Measurements from ENCODE around the gene GRN. TPM values are rescaled to one million over a fixed set of nuclear protein-coding genes. Genes with fewer than 3 reads are reported as not detected.

Gene GRN
- 767 TPM for total RNA-seq

- peak; percentile 86 for ATAC-seq
These were observed at the start of gene GRN for GRCh38 chr17:44344939-44345453. TSS of gene GRN (plus strand) at chr17:44345302. CDS start at chr17:44349165, 3,863 bp downstream.

- peak; percentile 61 for ATAC-seq
These were observed 47.1 kb upstream of the GRN start for GRCh38 chr17:44297975-44298374.

- ATAC-seq: no peak
These were observed 40.5 kb upstream of the GRN start for GRCh38 chr17:44304651-44305050.

- ATAC-seq: peak; percentile 64
These were observed 37.5 kb upstream of the GRN start for GRCh38 chr17:44307387-44308186.

- ATAC-seq: peak; percentile 77
These were observed 36.7 kb upstream of the GRN start, which contains the start of gene RUNDC3A for GRCh38 chr17:44308320-44308818. TSS of gene RUNDC3A (plus strand) at chr17:44308601. CDS start at chr17:44308833, 232 bp downstream.

DNA sequence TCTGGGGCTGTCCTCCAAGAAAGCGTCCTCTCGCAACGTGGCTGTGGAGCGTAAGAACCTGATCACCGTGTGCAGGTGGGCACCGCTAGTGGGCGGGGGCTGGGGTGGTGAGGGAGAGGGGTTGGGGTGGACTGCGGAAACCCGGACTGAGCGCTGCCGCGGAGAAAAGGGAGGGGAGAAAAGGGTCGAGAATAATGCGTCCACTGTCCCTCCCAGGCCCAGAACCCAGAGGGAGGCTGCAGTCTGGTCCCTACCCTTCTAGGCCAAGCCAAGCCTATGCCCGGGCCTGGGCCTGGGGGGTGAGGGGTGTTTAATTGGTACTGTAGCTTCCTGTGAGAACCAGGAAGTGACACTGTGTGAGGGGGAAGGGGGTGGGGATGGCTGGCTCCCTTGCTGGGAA, 36.2 kb upstream of the GRN start:
- peak; percentile 21 for ATAC-seq

GRCh38 chr17:44309472-44309871, 35.6 kb upstream of the GRN start:
- peak; percentile 73 for ATAC-seq

DNA sequence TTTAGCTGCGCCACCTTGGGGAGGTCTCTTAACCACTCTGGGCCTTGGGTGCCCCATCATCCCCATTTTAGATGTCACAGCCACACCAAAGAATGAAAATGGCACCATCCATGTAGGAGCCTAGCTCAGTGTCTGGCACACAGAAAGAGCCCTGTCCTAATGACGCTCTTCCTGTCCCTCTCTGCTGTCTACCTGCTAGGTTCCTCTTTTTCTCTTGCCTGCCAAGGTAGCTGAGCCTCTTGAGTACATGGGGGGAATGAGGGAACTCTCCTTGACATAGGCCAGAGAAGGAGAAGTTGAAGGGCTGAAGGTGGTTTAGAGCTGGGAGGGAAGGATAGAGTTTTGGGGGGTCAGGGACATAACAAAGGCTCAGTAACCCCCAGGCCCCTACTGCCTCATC, 34.9 kb upstream of the GRN start:
- no peak for ATAC-seq

GRCh38 chr17:44310609-44311376, 34.3 kb upstream of the GRN start:
- ATAC-seq: no peak

DNA sequence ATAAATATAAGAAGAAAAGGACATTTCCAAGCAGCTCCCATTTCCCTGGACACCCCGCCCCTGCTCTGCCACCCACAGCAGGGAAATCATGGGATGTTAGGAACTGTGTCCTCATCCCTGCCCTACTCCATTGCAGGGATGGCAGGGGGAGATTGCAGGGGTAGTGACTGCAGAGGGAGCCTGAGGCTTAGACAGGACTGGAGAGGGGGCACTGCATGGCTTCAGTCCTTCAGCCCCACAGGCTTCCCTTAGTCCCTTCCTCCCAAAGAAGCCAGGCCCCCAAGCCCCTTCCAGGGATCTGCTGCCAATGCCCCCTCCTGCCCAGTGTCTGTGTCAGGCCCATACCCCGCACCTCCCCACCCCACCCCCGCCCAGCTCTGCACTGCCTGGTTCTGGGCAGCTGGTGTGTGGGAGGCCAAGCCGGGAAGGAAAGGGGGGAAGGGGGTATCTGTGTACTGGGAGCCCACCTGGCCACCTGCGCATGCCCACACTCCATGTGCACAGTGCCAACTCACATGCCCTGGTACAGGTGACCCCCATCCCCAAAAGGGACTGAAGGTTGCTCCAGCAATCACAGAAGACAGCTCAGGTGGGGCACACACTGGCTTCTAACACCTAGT, 33.4 kb upstream of the GRN start:
- no peak for ATAC-seq

GRCh38 chr17:44312396-44313104, 32.6 kb upstream of the GRN start:
- ATAC-seq: no peak

DNA sequence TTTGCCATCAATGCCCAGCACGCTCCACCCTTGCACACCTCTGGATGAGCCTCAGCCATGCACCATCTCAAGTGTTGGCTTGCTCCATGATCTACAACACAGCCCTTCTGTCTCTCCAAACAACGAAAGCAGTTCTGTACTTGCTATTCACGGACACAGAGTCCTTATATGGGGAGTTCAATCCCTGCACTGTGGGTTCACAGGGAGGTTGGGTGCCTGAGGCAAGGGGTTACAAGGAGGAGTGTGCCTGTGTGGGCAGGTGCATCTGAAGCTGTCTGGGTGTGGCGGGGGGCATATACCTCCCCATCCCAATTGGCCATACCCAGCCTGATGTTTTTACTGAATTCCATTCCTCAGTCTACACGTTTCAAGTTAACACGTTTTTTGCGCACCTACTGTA, 31.1 kb upstream of the GRN start:
- peak; percentile 9 for ATAC-seq

- no peak for ATAC-seq
These were observed 30.6 kb upstream of the GRN start for GRCh38 chr17:44314524-44314868.

DNA sequence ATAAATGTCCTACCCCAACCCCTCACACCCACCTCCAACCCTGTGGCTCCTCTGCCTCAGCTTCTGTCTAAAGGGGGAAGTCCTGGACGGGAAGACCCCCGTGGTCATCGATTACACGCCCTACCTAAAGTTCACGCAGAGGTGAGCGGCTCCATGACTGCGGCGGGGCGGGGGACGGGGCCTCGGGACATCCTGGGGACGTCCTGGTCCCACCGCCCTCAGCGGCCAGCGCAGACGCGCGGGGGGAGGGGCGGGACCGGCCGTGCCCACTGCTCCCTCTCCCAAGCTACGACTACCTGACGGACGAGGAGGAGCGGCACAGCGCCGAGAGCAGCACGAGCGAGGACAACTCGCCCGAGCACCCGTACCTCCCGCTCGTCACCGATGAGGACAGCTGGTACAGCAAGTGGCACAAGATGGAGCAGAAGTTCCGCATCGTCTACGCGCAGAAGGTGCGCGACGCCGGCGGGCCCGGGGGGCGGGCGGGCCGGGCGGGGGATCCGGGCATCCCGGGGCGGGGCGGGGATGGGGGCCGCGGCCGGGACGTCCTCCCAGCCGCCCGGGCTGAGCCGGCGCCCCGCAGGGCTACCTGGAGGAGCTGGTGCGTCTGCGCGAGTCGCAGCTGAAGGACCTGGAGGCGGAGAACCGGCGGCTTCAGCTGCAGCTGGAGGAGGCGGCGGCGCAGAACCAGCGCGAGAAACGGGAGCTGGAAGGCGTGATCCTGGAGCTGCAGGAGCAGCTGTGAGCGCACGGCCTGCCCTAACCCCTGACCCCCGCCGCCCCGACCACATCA, 30.0 kb upstream of the GRN start:
- peak; percentile 15 for ATAC-seq

GRCh38 chr17:44315760-44316731, 29.1 kb upstream of the GRN start:
- no peak for ATAC-seq

- ATAC-seq: no peak
These were observed 27.6 kb upstream of the GRN start for GRCh38 chr17:44317545-44317944.

- ATAC-seq: no peak
These were observed 26.8 kb upstream of the GRN start for GRCh38 chr17:44318077-44318892.

GRCh38 chr17:44320066-44320465, 25.0 kb upstream of the GRN start:
- no peak for ATAC-seq

Data from esophagus mucosa (tissue), 1 donor.